A673 (cell line): ENCODE measurements around the gene HMGB4. TPM values are rescaled to one million over a fixed set of nuclear protein-coding genes. Genes with fewer than 3 reads are reported as not detected.

Source experiments
- BruUV-seq: library from RNA; stranded (reverse); fragments of 400-500 nt; replicated peaks from 2 replicates; lab custom pipeline; 2021; lab: Mats Ljungman, UMichigan
- CTCF ChIA-PET: fragments of 300-600 bp; sonication (Branson Sonifier 250); formaldehyde crosslinking; loops from one replicate; lab custom pipeline; 2022; ENCODE audit warnings: antibody characterized with exemption; lab: Charles Lee
- POLR2A ChIA-PET: fragments of 300-600 bp; sonication (Branson Sonifier 250); formaldehyde crosslinking; loops from one replicate; lab custom pipeline; 2022; ENCODE audit warnings: antibody characterized with exemption; ENCODE audit not compliant: low non-redundant PET; lab: Charles Lee
- DNase-seq: peaks from one replicate; pipeline ENCODE4 v3.0.0-alpha.2; 2015; ENCODE audit warnings: low spot score
- H3K27ac ChIP-seq: fragments of 200-600 bp; sonication (generic); 2 replicates; pipeline ENCODE4 v1.5.1; 2016; ENCODE audit warnings: mixed run types, low read depth, mild to moderate bottlenecking, mixed read lengths, antibody characterized with exemption, low read length; ENCODE audit not compliant: poor library complexity, severe bottlenecking
- H3K27me3 ChIP-seq: fragments of 200-600 bp; sonication (generic); replicated peaks from 2 replicates; pipeline ENCODE4 v1.6.1; 2017; ENCODE audit warnings: mixed run types, low read depth, mild to moderate bottlenecking, mixed read lengths, antibody characterized with exemption, low read length; ENCODE audit not compliant: insufficient read depth, poor library complexity
- H3K36me3 ChIP-seq: fragments of 200-600 bp; sonication (generic); 2 replicates; pipeline ENCODE4 v1.6.1; 2016; ENCODE audit warnings: mixed run types, mild to moderate bottlenecking, mixed read lengths, antibody characterized with exemption, low read length; ENCODE audit not compliant: insufficient read depth, poor library complexity, severe bottlenecking
- H3K4me1 ChIP-seq: fragments of 200-600 bp; sonication (generic); 2 replicates; pipeline ENCODE4 v1.6.1; 2017; ENCODE audit warnings: mixed run types, mild to moderate bottlenecking, mixed read lengths, antibody characterized with exemption, low read length; ENCODE audit not compliant: insufficient read depth, poor library complexity, severe bottlenecking
- H3K4me3 ChIP-seq: fragments of 200-600 bp; sonication (generic); 2 replicates; pipeline ENCODE4 v1.5.1; 2016; ENCODE audit warnings: low read depth, mixed run types, mild to moderate bottlenecking, mixed read lengths, low read length; ENCODE audit not compliant: poor library complexity, severe bottlenecking
- H3K9me3 ChIP-seq: fragments of 200-600 bp; sonication (generic); 2 replicates; pipeline ENCODE4 v1.6.1; 2016; ENCODE audit warnings: mixed run types, low read depth, mild to moderate bottlenecking, mixed read lengths, antibody characterized with exemption, low read length; ENCODE audit not compliant: poor library complexity, severe bottlenecking
- EZH2 ChIP-seq: fragments of 200-600 bp; sonication (generic); IDR thresholded peaks from 2 replicates; pipeline ENCODE4 v1.6.1; 2017; ENCODE audit warnings: borderline replicate concordance, low read depth, mild to moderate bottlenecking, mixed read lengths, antibody characterized with exemption, low read length; ENCODE audit not compliant: poor library complexity, severe bottlenecking
- intact Hi-C: fragments of 100-400 bp; cut with micrococcal nuclease; formaldehyde crosslinking; loops from one replicate; pipeline ENCODE4 v1.10.0; 2022; ENCODE audit not compliant: unreplicated experiment
- total RNA-seq: library from RNA; stranded (reverse); gene quantifications from 2 replicates; pipeline ENCODE4 v1.2.3, GENCODE V29; 2021
- TF ChIP-seq, protein P1 (sequence below): fragments of 300-800, 200-600 bp; sonication (generic); conservative IDR thresholded peaks from 2 replicates; pipeline ENCODE4 v1.5.1; 2017; ENCODE audit warnings: low read depth, mild to moderate bottlenecking, antibody characterized with exemption, low read length, moderate library complexity, mixed read lengths

The HMGB4 gene
- total RNA-seq, 1 experiment from 2014 or later, result not detected

DNA sequence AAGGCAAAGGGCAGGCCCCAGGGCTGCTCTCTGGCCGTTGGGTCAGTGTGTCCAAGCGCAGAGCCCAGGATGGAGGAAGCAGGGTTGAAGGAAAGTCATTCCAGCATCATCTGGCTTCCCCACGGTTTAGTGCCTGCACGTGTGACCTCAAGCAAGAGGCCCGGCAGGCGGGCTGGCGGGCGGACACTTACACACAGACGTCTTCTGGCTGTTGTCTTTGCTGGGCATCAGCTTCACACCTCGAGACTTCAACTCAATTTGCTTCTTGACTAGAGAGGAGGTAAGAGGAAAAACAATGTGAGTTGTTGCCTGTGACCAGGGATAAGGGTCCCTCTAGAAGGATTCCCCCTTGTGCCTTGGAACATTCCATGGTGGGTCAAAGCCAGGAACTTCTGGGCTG is 38.4 kb upstream of the HMGB4 start:
- ChIA-PET POLR2A (no interaction called here), CTCF (no interaction called here)
- Histone ChIP-seq H3K9me3 (no peaks in the 10 kb centered on the region), H3K27me3 (no peaks in the 10 kb centered on the region), H3K27ac (no peak overlapping the region), H3K36me3 (no peaks in the 10 kb centered on the region), H3K4me1 (no peaks in the 10 kb centered on the region), H3K4me3 (no peak overlapping the region)
- DNase-seq, result no peak
- intact Hi-C loops, result no loop called here
- TF ChIP-seq, protein P1, sequence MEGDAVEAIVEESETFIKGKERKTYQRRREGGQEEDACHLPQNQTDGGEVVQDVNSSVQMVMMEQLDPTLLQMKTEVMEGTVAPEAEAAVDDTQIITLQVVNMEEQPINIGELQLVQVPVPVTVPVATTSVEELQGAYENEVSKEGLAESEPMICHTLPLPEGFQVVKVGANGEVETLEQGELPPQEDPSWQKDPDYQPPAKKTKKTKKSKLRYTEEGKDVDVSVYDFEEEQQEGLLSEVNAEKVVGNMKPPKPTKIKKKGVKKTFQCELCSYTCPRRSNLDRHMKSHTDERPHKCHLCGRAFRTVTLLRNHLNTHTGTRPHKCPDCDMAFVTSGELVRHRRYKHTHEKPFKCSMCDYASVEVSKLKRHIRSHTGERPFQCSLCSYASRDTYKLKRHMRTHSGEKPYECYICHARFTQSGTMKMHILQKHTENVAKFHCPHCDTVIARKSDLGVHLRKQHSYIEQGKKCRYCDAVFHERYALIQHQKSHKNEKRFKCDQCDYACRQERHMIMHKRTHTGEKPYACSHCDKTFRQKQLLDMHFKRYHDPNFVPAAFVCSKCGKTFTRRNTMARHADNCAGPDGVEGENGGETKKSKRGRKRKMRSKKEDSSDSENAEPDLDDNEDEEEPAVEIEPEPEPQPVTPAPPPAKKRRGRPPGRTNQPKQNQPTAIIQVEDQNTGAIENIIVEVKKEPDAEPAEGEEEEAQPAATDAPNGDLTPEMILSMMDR, result no peak
- BruUV-seq, result no TSS peak

DNA sequence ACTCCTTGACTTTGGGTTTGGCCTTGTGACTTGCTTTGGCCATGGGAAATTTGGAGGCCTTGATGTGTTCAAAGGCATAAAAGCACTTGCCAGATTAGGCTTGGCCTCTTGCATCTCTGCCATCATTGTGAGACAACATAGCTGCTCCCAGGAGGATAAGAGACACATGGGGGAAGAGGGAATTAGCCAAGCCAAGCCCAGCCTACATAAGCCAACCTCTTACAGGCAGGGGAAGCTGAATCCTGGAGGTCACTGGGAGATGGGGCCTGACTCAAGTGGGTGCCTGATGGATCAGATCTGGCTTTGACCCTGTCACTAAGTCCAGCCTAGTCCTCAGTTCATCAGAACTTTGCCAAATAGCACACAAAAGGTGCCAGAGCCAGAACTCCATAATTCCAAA is 37.6 kb upstream of the HMGB4 start:
- Histone ChIP-seq H3K9me3 (no peaks in the 10 kb centered on the region), H3K4me3 (no peak overlapping the region), H3K4me1 (no peaks in the 10 kb centered on the region), H3K27ac (no peak overlapping the region), H3K27me3 (no peaks in the 10 kb centered on the region), H3K36me3 (no peaks in the 10 kb centered on the region)
- ChIA-PET POLR2A (no interaction called here), CTCF (no interaction called here)
- TF ChIP-seq EZH2, result no peak
- TF ChIP-seq, protein P1, result no peak
- no peak for DNase-seq
- intact Hi-C loops, result no loop called here
- no TSS peak for BruUV-seq

DNA sequence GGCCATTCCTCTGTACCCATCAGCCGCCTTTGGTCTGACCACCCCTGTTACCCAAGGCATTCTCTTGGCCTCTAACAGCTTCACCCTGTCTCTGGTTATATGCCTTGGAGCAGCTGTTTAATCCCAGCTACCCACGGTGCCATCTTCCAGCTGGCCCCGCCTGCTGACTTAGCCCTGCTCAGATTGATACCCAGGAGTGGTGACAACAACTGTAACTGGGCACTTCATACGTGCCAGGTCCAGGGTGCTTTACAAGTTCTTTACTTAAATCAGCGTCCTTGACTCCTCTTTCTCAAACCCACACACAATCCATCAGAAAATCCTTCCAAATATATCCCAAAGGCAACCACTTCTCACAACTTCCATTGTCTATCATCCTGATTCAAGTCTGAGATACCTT is 37.2 kb upstream of the HMGB4 start:
- H3K36me3 ChIP-seq, result no peaks in the 10 kb centered on the region
- intact Hi-C loops, result no loop called here
- ChIA-PET POLR2A (no interaction called here), CTCF (no interaction called here)
- H3K4me3 ChIP-seq, result no peak overlapping the region
- H3K4me1 ChIP-seq, result no peaks in the 10 kb centered on the region
- no peaks in the 10 kb centered on the region for H3K27me3 ChIP-seq
- TF ChIP-seq, protein P1, result no peak
- no peak for TF ChIP-seq EZH2
- no peaks in the 10 kb centered on the region for H3K9me3 ChIP-seq
- no peak for DNase-seq
- no peak overlapping the region for H3K27ac ChIP-seq
- BruUV-seq, result no TSS peak
